ENCODE measurements around the gene SHISA9.

SHISA9 gene

DNA sequence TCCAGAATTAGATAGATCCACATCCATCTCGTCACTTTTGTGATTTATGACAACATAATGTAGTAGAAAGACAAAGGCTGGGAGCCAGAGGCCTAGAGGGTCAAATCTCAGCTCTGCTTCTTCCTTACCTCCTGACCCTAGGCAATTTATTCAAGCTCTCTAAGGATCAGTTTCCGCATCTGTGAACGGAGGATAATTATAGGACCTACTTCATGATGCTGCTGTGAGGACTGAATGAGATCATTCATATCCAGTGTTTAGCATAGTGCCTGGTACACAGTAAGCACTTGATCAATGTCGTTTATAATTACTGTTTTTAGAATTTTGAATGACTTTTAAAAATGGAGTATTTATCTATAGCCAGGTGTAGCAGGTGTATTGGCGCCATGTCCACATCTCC lies 128.4 kb downstream of the SHISA9 start:
- no peak for DNase-seq (ENCODE audit: low read depth)

DNA sequence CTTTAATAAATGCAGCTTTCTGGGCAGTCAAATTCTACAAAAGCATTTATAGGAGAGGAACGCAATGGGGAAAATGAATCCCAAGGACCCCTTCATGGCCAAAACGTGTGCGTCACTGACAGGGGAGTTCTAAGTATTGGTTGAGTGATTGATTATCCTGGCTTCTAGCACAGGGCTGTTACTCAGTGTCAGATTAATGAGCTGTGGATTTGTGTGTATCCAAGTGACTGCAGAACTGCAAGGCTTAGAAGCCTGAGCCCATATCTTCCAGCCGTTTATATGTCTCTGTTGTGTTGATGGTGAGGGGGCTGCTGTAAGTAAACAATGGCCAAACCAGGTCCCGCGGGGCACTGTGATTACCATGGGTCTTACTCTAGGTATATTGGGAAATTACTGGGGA lies 129.4 kb downstream of the SHISA9 start:
- DNase-seq (ENCODE audit: low read depth) = no peak

DNA sequence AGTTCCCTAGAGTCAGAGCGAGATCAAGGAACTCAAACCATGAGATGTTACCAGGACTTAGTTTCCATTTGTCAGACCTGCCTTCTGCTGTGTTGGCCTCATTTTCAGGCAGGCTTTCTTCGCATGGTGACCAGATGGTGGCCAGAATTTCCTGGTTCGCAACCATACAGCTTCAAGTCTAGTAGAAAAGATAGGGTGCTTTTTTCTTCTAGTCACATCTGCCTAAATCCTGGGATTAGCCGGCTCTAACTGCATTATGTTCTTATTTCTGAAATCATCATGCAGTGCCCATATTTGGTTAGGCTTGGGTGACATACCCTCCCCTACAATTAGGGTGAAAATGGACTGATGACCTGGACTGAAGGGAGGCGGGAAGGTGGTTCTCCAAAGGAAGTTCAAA lies 131.5 kb downstream of the SHISA9 start:
- no peak for DNase-seq (ENCODE audit: low read depth)

DNA sequence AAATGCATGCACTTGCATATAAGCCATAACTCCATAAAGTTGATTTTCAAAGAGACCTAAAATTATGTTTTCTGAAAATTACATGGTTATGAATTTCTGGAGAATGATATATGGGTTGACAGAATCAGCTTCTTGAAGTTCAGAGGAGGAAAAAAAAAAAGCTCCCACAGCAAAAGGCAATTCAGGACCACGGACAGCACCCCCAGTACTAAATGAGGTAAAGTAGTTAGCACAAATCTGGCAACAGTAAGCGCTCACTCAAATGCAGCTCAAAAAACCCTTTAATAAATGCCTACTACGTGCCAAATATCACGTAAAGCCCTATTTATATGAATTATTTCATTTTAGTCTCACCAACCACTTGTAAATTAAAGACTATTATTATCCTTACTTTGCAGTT lies 135.2 kb downstream of the SHISA9 start:
- DNase-seq (ENCODE audit: low read depth) = no peak

DNA sequence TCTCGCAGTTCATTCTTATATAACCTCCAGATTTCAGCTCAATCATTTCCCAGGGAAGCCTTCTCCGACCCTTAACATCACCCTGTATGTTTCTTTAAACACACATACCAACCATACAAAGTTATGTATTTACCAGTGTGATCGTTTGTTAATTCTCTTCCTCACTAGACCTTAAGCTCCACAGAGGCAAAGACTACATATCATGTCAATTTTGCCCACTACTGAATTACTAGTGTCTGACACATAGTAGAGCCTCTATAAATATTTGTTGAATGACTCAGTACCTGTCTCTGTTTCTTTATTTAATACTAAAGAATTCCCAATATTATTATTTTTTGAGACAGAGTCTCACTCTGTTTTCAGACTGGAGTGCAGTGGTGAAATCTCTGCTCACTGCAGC lies 137.2 kb downstream of the SHISA9 start:
- DNase-seq (ENCODE audit: low read depth) = no peak

DNA sequence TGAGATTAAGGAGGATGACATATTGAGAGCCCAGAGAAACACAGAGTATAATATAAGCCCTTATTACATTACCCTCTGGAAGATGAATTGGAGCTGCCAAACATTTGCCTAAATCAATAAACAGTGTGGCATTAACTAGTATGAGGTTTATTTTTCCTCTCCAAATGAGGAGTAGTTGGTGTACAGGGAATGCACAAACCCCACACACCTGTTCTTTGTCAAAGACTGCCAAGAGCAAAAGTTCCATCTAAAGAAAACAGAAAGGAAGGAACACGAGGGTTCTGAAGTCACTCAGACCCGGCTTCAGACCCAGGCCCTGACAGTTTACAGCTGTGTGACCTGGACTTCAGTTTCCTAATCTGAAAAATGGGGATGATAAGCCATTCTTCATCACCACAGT lies 138.1 kb downstream of the SHISA9 start:
- DNase-seq (ENCODE audit: low read depth) = no peak

DNA sequence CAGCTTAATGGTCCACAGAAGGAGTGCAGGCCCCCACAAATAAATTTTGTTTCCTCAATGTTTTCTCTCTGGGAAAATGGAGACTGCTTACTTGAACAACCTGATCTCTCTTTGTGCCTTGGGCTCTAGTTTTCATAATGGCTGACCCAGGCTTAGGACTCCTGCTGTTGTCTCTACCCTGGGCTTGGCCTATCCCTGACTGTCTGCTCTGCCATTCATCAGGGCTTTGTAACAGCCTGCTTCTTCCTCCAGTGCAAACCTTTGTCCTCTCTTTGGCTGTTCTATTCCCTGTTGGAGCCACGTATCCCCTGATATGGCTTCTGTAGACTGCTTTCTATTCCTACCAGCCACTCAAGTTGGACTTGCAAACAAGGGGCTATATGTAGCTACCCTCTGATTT lies 139.8 kb downstream of the SHISA9 start:
- DNase-seq (ENCODE audit: low read depth) = no peak

DNA sequence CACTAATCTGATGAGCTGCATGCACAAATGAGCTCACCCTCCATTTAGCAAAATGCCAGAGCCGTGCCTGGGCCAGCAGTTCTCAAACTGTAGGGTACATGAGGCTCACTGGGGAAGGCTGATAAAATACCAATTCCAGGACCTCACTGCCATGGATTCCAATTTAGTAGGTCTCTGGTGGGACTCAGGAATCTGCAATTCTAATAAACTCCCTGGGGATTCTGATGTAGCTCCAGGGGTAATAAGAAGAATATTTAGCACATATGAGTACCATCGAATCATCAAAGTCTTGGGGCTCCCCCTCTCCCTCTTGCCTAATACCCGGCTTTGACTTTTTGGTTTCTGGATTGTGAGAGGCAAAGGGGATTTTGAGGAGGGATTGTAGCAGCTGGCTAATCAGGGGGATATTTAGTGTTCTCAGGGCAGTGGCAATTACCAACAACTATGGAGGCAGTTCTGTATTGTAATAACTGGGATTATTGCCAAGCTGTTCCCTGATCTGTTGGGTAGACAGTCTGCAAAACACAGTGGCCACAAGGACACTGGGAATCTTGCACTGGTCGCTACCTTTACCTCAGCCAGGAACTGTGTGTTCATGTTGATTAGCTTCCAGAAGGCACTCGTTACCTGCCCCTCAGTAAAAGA lies 140.4 kb downstream of the SHISA9 start:
- no peak for DNase-seq (ENCODE audit: low read depth)

DNA sequence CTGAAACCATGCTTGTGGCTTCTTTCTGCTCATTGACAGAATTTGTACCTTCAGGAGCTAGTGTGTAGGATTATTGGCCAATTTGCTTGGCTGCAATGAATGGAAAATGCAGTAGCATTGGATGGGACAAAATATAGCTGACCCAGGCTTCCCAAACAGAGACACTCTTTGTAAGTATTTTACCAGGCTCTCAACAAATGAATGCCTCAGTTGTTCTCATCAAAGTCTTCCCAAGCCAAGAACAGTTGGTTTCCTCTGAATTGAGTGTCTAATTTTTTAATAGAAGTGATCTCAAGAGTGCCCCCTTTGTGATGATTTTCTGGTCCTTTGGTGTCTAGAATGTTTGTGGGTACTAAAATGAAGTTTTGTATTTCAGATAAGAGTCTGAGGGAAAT lies 140.9 kb downstream of the SHISA9 start:
- DNase-seq (ENCODE audit: low read depth) = no peak

DNA sequence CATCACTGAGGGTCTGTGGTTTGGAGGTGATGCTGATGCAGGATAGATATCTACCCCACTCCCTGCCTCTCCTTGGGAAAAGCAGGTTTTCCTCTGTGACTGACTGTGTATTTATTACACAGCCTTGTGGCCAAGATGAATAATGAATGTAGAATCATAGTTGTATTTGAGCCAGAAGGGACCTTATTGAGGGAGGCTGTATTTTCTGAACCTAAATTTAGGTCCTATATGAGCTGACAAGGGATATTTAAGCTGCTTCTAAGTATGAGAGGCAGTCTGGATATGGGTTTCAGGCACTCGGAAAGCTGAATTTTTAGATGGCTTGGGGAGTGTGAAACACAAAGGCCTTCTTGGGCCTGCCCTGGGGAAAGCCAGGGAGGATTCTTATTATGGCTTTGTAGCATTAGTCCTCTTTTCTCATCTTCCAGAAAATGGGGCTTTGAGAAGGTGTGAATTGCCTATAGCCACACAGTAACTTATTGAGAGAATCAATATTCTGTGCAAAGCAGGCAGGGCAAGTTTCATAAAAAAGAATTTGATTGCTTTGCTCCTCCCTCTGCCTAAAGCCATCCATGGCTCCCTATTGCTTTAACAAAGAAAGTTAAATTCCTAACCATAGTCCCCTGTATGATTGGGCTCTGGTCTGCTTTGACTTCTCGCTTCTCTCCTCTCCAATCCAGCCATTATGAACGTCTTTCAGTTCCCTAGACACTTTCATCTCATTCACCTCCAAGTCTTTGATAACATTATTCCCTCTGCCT lies 144.8 kb downstream of the SHISA9 start:
- no peak for DNase-seq (ENCODE audit: low read depth)

DNA sequence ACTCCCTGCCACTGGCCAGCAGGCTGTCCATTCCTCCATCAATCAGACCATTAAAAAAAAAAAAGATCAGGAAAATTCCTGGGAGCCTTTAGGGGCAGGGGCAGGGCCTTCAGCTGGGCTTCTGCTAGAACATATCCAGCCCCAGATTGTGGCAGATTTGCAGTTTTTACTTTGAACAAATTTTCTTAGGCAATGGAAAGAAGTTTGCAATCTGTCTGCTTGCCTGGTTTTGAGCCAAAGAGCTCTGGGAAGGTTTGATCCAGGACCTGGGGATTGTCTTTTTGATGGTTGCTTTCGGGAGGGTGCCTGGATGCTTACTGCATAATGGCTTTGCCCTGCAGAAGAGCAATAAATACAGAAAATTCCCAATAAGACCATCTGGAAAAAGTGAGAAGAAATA lies 145.9 kb downstream of the SHISA9 start:
- DNase-seq (ENCODE audit: low read depth) = no peak

DNA sequence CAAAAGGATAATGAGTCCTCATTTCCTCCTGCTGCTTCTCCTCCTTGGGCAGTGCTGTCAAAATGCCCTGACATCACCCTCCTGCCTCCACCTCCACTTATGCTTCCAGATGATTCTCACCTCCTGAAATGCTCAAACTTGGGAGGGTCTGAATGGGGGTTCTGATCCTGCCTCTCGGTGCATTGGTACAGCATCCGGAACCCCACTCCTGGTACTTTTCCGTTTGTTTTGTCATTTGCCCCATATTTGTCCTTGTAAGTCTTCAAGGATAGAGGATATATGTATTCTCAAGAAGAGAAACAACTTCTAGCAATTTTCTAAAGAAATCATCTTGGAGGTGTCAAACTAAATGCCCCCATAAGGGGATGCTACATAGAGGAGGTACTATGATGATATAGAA lies 148.3 kb downstream of the SHISA9 start:
- DNase-seq (ENCODE audit: low read depth) = no peak

DNA sequence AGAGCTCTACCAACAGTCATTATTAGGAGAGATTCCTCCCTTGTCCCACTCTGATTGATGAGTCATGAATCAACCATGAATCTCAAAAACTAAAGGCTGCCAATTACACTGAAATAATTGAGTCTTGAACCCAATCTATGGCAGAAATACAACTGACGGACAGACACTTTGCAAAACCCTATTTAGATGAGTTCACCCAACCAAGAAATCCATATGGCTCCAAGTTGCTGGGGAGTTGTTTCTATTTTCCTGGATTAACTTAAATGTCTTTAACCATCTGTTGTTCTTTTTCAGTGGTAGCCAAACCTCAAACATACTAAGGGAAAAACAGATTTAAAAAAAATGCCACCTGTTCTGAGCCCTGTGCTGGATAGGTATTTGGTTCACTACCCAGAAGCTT lies 151.0 kb downstream of the SHISA9 start:
- no peak for DNase-seq (ENCODE audit: low read depth)

DNA sequence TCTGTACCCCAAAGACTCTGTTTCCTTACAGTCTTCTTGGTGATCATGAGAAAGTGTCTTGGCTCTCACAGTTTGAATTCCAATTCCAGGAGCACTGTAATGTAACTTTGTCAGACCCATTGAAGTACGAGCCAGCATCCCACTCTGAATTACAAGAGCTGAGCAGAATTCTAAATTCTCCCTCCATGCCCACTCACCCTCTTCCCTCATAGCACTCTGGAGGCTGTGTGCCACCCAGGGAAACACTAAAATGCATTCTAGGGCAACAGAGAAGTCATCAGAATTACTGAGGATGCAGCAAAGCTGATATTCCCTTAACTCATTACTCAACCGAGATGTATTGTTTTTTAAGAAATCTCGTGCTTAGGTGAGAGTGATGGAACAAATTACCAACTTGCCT lies 154.1 kb downstream of the SHISA9 start:
- DNase-seq (ENCODE audit: low read depth) = no peak

DNA sequence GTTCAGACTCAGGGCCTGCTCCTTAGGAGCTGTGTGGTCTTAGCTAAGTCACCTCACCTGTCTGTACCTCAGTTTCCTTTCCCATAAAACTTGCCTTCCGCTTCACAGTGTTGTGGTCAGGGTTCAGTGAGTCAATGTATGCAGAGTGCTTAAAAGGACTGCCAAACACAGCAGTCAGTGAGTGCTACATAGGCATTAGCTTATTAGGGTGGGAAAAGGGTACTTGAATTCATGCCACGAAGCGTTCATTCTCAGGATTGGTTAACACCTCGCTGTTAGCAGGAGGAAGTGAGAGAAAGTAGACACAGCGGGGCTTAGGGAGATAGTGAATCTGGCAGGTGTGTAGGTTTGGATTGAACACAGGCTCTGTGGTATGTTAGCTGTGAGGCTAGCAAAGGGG lies 155.2 kb downstream of the SHISA9 start:
- DNase-seq (ENCODE audit: low read depth) = no peak

DNA sequence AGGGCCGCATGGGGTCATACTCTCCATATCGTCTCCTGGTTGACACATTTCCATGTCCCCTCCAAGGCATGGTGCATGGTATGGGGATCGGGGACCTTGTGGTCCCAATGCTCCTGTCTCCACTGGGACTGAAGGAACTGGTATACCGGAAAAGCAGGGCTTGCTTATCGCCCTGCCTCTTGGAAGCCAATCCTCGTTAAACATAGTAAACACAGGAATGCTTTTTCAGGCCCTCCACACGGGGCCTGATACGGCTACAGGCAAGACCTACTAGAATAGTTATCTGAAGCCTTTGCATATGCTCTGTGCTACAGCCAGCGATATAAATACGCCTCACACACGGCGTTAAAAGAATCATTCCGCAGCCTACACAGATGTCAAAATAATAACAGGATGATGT lies 159.5 kb downstream of the SHISA9 start:
- DNase-seq (ENCODE audit: low read depth) = no peak

DNA sequence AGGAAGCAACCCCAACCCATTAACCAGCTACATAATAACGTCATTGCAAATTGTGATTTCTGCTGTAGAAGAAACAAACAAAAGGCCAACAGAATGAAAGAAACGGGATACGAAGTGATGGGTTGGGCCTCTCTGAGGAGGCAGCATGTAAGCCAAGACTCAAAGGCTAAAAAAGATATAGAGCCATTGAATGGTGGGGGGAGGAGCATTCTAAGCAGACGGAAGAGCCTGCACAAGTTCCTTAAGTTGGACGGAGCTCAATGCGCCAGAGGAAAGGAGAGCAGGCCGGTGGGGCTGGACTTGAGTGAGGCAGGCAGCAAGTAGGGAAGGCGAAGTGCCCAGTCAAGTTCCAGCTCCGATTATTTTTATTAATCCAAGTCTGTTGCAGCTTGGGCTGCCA lies 160.3 kb downstream of the SHISA9 start:
- DNase-seq (ENCODE audit: low read depth) = no peak

DNA sequence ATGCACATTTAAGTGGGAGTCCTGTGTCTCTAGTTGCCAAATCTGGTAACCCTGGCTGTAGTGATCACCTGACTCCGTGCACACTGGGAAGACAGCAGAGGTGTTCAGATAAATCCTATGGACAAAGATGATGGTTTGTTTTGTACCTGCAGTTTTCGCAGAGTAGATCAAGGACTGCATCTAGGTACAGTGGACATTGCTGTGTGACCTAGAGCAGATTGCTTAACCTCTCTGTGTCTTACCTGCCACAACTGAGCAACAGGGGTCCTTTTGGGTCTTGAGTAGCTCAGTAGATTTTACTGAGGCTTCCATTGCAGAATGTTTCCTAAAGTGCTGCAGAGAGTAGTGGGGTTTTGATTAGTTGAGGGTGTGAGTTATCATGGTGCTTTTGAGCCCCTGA lies 160.8 kb downstream of the SHISA9 start:
- DNase-seq (ENCODE audit: low read depth) = no peak

DNA sequence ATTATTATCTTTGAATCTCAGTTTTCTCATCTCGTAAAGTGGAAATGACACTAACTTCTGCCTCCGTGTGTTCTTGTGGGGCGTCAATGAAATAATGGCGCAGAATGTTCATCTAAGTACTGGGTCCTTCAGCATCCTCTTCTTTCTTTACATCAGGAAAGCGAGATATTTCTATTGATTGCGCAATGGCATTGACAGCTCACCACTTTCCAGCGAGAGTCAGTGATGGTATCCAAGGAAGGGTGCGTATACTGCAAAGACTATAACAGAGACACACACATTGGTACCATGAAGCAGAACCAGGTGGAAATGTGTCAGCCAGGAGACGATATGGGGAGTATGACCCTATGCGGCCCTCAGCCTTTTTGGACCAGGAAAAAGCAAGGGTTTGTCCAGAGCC lies 162.1 kb downstream of the SHISA9 start:
- no peak for DNase-seq (ENCODE audit: low read depth)

DNA sequence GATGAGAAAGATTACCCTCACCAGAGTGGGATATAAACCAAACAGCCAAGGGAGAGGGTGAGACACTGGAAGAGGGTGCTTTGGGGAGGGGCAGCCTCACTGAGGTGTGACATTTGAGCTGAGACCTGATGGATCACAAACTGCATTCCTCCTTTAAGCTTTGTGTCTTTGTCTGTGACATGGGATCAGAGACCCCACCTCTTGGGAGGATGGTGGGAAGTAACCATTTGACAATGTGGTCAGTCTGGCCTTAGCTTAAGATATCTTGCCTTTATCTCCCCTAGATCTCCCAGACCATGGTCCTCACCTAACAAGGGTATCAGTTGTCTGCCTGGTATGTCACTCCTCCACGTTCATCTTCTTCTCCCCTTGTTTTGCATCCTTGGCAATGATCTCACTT lies 163.4 kb downstream of the SHISA9 start:
- DNase-seq (ENCODE audit: low read depth) = no peak

DNA sequence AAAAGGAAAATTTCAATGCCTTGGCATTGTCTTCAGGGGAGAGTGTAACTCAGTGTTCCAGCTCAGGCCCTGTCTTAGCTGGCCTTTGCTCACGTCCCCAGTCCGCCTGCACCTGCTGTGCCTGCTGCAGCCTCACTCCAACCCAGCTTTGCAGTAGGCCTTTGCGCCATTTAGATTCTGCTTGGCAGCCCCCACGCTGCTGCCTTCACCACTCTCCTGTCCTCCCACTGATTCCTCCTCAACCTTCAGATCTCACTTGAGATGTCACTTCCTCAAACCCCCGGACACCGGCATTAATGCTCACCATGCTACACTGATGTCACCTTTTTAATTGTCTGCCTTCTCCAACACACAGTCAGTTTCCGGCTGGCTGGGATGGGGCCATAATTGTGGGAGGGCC lies 166.2 kb downstream of the SHISA9 start:
- no peak for DNase-seq (ENCODE audit: low read depth)

DNA sequence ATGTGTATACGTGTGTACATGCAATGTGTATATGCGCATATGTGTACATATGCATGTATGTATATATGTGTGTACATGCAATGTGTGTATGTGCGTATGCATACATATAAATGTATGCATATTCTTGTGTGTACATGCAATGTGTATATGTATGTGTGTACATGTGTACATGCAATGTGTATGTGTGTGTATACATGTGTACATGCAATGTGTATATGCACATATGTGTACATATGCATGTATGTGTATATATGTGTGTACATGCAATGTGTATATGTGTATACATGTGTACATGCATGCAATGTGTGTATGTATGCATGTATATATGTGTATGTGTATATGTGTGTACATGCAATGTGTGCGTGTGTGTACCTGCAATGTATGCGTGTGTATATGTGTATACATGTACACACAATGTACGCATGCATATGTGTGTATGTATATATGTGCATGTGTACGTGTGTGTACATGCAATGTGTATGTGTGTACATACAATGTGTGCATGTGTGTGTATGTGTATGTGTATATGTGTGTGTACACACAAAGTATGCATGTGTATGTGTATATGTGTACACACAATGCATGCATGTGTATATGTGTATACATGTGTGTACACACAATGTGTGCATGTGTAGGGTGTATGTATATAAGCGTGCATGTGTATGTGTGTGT lies 167.7 kb downstream of the SHISA9 start:
- DNase-seq (ENCODE audit: low read depth) = no peak

DNA sequence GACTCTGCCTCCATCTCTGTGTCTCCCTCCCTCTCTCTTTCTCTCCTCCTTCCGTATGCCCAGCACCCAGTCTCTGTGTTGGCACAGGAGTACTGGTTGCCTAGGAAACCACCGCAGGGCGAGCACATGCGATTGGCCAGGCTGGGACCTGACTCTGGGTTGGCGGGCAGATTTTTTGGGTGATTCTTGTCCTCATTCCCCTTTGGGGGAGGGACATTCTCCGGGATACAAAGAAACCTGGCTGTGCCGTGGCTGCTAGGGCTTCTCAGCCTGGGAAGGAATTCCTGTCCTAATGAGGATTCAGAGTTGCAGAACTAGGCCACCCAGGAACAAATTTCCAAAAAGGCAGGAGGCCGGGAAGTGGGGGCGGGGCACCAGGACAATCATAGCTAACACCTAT lies 168.9 kb downstream of the SHISA9 start:
- DNase-seq (ENCODE audit: low read depth) = no peak

DNA sequence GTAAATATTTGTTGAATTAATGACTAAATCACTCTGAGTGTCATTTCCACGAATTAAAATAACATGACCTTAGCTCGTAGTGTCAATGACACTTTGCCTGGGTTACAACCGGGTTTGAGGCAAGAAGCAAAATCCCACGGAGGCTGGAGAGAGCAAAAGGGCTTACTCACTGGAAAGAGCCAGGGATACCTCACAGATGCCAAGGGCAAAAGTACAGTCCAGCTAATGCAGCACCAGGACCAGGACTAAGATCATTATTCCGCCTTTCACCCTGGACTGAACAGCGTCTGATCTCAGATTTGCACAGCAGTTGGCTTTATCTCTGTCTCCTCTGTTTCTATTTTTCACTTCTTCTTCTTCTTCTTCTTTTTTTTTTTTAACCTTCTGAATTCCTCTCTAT lies 175.5 kb downstream of the SHISA9 start:
- no peak for DNase-seq (ENCODE audit: low read depth)
